HUES64 (cell line): ENCODE measurements around the gene TSPAN11.

Experiments used
- H3K27ac ChIP-seq: 2 replicates; pipeline ENCODE4 v1.7.0; 2013; ENCODE audit warnings: low read depth, low read length, inconsistent platforms
- H3K27me3 ChIP-seq: 2 replicates; pipeline ENCODE4 v1.6.1; 2013; ENCODE audit warnings: mild to moderate bottlenecking, low read length; ENCODE audit not compliant: insufficient read depth
- H3K36me3 ChIP-seq: 2 replicates; pipeline ENCODE4 v1.6.1; 2013; ENCODE audit warnings: mild to moderate bottlenecking, low read length; ENCODE audit not compliant: insufficient read depth
- H3K4me1 ChIP-seq: 2 replicates; pipeline ENCODE4 v1.6.1; 2013; ENCODE audit warnings: mild to moderate bottlenecking, low read length, moderate library complexity; ENCODE audit not compliant: insufficient read depth
- H3K4me3 ChIP-seq: 2 replicates; pipeline ENCODE4 v1.5.1; 2013; ENCODE audit warnings: mild to moderate bottlenecking, low read length, moderate library complexity
- H3K9ac ChIP-seq: 2 replicates; pipeline ENCODE4 v1.6.1; 2013; ENCODE audit warnings: mild to moderate bottlenecking, low read depth, low read length
- H3K9me3 ChIP-seq: 2 replicates; pipeline ENCODE4 v1.6.1; 2013; ENCODE audit warnings: low read depth, low read length; ENCODE audit not compliant: insufficient read depth
- WGBS: fragments of 150-250, 120-280 bp; methylation state at CpG from one replicate; pipeline ENCODE4 v1.1.7; 2013; ENCODE audit warnings: missing lambda C conversion rate; 5-methylcytosine and 5-hydroxymethylcytosine counted together

TSPAN11 gene

GRCh38 chr12:30896461-30896860, 30.1 kb upstream of the TSPAN11 start:
- H3K4me3 ChIP-seq: no peak overlapping the region
- H3K4me1 ChIP-seq: no peaks in the 10 kb centered on the region
- 69% methylated on average over 3 of the region's 3 CpGs for WGBS
- no peak overlapping the region for H3K27ac ChIP-seq
- H3K27me3 ChIP-seq: no peaks in the 10 kb centered on the region
- H3K36me3 ChIP-seq: no peaks in the 10 kb centered on the region
- H3K9me3 ChIP-seq: 0 out of 2 replicates have a peak, but pooled peaks cover 3% of the 10 kb centered on the region
- H3K9ac ChIP-seq: no peak overlapping the region

DNA sequence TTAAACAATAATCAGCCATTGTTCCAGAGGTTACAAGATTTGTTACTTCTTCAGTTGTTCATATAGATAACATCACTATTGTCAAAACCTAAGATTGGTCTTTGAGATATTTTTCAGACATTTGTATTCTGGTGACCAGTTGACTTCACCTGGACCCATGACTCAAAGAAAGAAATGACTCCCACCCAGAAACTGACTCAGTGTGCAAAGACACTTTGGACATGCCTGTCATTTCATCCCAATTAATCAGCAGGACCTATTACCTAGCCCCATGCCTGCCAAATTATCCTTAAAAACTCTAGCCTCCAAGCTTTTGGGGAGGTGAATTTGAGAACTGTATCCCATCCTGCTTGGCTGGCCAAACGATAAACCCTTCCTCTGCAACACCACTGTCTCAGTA, 27.7 kb upstream of the TSPAN11 start:
- 96% methylated on average over 1 of the region's 1 CpG for whole genome bisulfite sequencing
- H3K4me1 ChIP-seq: no peaks in the 10 kb centered on the region

GRCh38 chr12:30900351-30900750, 26.2 kb upstream of the TSPAN11 start:
- WGBS: 85% methylated on average over 1 of the region's 1 CpG
- no peak overlapping the region for H3K4me3 ChIP-seq
- peaks cover 4% of the 10 kb centered on the region; the same call in 1 of the 2 replicates for H3K4me1 ChIP-seq
- H3K9me3 ChIP-seq: 0 out of 2 replicates have a peak, but pooled peaks cover 3% of the 10 kb centered on the region
- H3K27ac ChIP-seq: no peak overlapping the region
- no peaks in the 10 kb centered on the region for H3K36me3 ChIP-seq
- H3K27me3 ChIP-seq: no peaks in the 10 kb centered on the region
- no peak overlapping the region for H3K9ac ChIP-seq

More for the DNA sequence above, 27.7 kb upstream of the TSPAN11 start:
- H3K4me3 ChIP-seq: no peak overlapping the region
- no peaks in the 10 kb centered on the region for H3K36me3 ChIP-seq
- 0 out of 2 replicates have a peak, but pooled peaks cover 3% of the 10 kb centered on the region for H3K9me3 ChIP-seq
- no peaks in the 10 kb centered on the region for H3K27me3 ChIP-seq
- no peak overlapping the region for H3K27ac ChIP-seq
- H3K9ac ChIP-seq: no peak overlapping the region

DNA sequence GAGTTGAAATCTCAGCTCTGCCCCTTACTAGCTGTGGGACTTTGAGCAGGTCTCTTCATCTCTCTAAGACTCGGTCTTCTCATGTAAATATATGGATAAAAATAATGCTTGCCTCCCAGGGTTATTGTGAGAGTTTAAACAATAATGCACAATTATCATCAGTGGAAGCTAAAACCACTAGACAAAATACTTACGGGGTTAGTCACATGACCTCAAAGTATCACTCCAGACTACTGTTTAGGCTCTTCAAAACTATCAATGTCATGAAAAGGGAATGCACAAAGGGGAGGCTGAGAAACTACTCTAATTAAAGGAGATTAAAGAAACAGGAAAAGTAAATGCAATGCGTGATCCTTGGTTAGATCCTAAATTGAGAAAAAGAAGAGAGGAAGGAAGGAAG, 24.5 kb upstream of the TSPAN11 start:
- Histone ChIP-seq H3K36me3 (no peaks in the 10 kb centered on the region), H3K27me3 (no peaks in the 10 kb centered on the region), H3K4me3 (no peak overlapping the region), H3K9me3 (0 out of 2 replicates have a peak, but pooled peaks cover 3% of the 10 kb centered on the region), H3K4me1 (peaks cover 10% of the 10 kb centered on the region; the same call in 1 of the 2 replicates), H3K27ac (no peak overlapping the region), H3K9ac (no peak overlapping the region)
- 87% methylated on average over 3 of the region's 3 CpGs for WGBS

- H3K9me3 ChIP-seq: 0 out of 2 replicates have a peak, but pooled peaks cover 3% of the 10 kb centered on the region
- H3K9ac ChIP-seq: no peak overlapping the region
- H3K4me1 ChIP-seq: peaks cover 10% of the 10 kb centered on the region; the same call in 1 of the 2 replicates
- 95% methylated on average over 2 of the region's 4 CpGs for WGBS
- no peak overlapping the region for H3K27ac ChIP-seq
- H3K27me3 ChIP-seq: no peaks in the 10 kb centered on the region
- H3K4me3 ChIP-seq: no peak overlapping the region
- no peaks in the 10 kb centered on the region for H3K36me3 ChIP-seq
These were observed 24.0 kb upstream of the TSPAN11 start for GRCh38 chr12:30902596-30902995.

GRCh38 chr12:30905463-30906009, 21.0 kb upstream of the TSPAN11 start:
- Histone ChIP-seq H3K9ac (no peak overlapping the region), H3K4me3 (no peak overlapping the region), H3K9me3 (0 out of 2 replicates have a peak, but pooled peaks cover 3% of the 10 kb centered on the region), H3K27me3 (no peaks in the 10 kb centered on the region), H3K4me1 (peaks cover 18% of the 10 kb centered on the region; the same call in 1 of the 2 replicates), H3K27ac (no peak overlapping the region), H3K36me3 (no peaks in the 10 kb centered on the region)
- 57% methylated on average over 6 of the region's 6 CpGs for WGBS

DNA sequence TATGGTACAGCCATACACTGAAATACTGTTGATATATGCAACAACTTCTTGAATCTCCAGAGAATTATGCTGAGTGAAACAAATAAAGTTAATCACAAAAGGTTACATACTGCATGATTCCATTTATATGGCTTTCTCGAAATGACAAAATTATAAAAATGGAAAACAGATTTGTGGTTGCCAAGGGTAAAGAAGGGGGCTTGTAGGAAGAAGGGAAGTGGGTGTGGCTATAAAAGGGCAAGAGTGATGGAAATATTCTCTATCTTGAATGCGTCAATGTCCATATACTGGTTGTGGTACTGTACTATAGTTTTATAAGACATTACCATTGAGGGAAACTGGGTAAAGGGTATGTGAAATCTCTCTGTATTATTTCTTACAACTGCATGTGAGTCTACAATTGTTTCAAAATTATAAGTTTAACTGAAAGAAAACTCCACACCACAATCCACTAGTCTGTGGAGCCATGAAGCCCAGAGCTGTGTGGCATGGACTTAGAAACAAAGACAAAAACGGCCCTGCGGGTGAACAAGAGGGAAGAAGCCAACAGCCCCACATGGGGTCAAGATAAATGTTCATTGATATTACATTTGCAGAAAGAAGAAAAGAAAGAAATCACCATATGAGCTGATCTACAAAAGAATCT, 18.3 kb upstream of the TSPAN11 start:
- no peak overlapping the region for H3K9ac ChIP-seq
- no peaks in the 10 kb centered on the region for H3K9me3 ChIP-seq
- WGBS: 89% methylated on average over 4 of the region's 4 CpGs

DNA sequence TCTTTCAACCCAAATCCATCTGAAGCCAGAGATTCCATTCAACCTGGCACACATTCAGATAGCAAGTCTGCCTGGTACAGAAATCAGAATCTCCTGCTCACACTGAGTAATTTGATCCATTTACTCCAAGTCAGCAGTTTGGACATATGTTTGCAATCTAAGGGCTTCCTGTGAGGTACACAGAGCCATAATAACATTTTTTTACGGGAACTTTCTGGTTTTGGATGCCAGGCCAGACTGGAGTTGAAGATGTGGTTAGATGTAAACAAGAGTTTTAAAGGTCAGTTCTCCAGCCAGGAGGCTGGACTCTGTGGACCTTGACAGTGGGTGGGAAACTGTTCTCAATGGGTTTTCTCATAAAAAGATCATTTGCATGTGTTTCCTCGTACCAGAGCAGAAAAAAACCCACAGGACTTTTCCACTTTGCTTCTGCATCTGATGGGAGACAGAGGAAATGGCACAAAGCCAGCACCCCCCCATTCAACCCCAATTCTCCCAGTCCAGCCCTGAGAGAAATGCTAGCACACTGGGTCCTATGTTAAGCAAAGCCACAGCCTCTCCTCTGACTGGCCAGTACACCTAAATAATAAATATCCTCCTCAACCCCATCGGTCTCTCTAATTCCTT, 17.7 kb upstream of the TSPAN11 start:
- Histone ChIP-seq H3K4me3 (no peak overlapping the region), H3K9me3 (no peaks in the 10 kb centered on the region), H3K36me3 (no peaks in the 10 kb centered on the region), H3K4me1 (peaks cover 18% of the 10 kb centered on the region; the same call in 1 of the 2 replicates), H3K9ac (no peak overlapping the region), H3K27me3 (no peaks in the 10 kb centered on the region), H3K27ac (no peak overlapping the region)
- whole genome bisulfite sequencing: 83% methylated on average over 3 of the region's 3 CpGs

More for the DNA sequence above, 18.3 kb upstream of the TSPAN11 start:
- Histone ChIP-seq H3K36me3 (no peaks in the 10 kb centered on the region), H3K4me3 (no peak overlapping the region), H3K27ac (no peak overlapping the region), H3K27me3 (no peaks in the 10 kb centered on the region), H3K4me1 (peaks cover 18% of the 10 kb centered on the region; the same call in 1 of the 2 replicates)

- no peak overlapping the region for H3K4me3 ChIP-seq
- WGBS: 83% methylated on average over 5 of the region's 5 CpGs
- no peaks in the 10 kb centered on the region for H3K27me3 ChIP-seq
- no peak overlapping the region for H3K9ac ChIP-seq
- H3K4me1 ChIP-seq: peaks cover 18% of the 10 kb centered on the region; the same call in 1 of the 2 replicates
- H3K36me3 ChIP-seq: no peaks in the 10 kb centered on the region
- no peak overlapping the region for H3K27ac ChIP-seq
- no peaks in the 10 kb centered on the region for H3K9me3 ChIP-seq
These were observed 17.1 kb upstream of the TSPAN11 start for GRCh38 chr12:30909349-30910037.

DNA sequence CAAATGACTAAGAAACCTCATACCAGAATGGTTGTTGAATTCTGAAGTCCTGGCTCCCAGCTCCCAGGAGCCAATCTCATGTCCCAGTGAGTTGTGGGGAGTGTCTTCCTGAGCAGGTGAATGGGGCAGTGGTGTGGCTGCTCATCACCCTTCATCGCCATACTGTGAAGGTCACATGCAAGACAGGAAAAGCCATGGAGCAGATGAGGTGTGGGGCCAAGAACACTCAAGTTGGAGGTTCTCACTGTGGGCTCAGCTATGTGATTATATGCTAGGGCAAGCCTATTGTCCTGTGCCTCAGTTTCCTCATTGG, 16.6 kb upstream of the TSPAN11 start:
- Histone ChIP-seq H3K9me3 (no peaks in the 10 kb centered on the region), H3K4me1 (peaks cover 18% of the 10 kb centered on the region; the same call in 1 of the 2 replicates), H3K4me3 (no peak overlapping the region), H3K27ac (no peak overlapping the region), H3K36me3 (no peaks in the 10 kb centered on the region), H3K27me3 (no peaks in the 10 kb centered on the region), H3K9ac (no peak overlapping the region)
- WGBS: 95% methylated on average over 1 of the region's 1 CpG

DNA sequence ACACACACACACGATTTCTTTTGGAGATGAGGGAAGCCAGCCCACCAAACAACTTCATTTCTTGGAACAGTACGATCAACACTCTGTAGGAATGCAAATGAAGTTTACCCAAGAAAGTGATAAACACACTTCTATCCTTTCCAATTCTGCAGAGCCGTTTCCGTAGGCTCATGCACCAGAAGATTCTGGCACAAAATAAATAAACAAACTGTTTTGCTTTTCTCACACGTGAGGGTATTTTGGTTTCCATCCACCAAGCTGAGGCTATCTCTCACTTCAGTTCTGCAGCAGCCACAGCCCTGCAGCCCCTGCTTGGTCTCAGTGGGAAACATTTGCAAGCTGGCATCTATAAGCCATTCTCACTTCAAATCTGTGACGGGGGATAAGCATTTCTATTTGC, 15.3 kb upstream of the TSPAN11 start:
- no peak overlapping the region for H3K27ac ChIP-seq
- WGBS: 85% methylated on average over 6 of the region's 6 CpGs
- H3K36me3 ChIP-seq: no peaks in the 10 kb centered on the region
- no peak overlapping the region for H3K9ac ChIP-seq
- H3K4me3 ChIP-seq: no peak overlapping the region
- no peaks in the 10 kb centered on the region for H3K9me3 ChIP-seq
- peaks cover 8% of the 10 kb centered on the region; the same call in 1 of the 2 replicates for H3K4me1 ChIP-seq
- H3K27me3 ChIP-seq: no peaks in the 10 kb centered on the region
